Liver (tissue), 9 donors: ENCODE data around the gene LIPC. TPM values are rescaled to one million over a fixed set of nuclear protein-coding genes. Genes with fewer than 3 reads are reported as not detected.
A peak's percentile ranks its signal among the peaks of the same experiment; 100 is the strongest.

Experiments used
- DNase-seq: peaks from one replicate; pipeline ENCODE4 v3.0.0-alpha.2; 2017; ENCODE audit warnings: low spot score
- H3K27ac ChIP-seq, 2 donors: one replicate each; pipeline ENCODE4 v1.7.0; 2013; ENCODE audit warnings: inconsistent platforms in 2 of 2, low read length in 2 of 2, control low read depth in 1 of 2, low read depth in 1 of 2, mild to moderate bottlenecking in 1 of 2
- H3K27me3 ChIP-seq, 4 donors: one replicate each; pipeline versions ENCODE4 v1.6.1 to v1.7.0; 2013; ENCODE audit warnings: low read length in 3 of 4, inconsistent platforms in 1 of 4, mild to moderate bottlenecking in 1 of 4, moderate library complexity in 1 of 4; ENCODE audit not compliant: control insufficient read depth in 4 of 4, insufficient read depth in 4 of 4
- H3K36me3 ChIP-seq, 4 donors: one replicate each; pipeline versions ENCODE4 v1.6.1 to v1.7.0; 2013; ENCODE audit warnings: low read length in 3 of 4, mild to moderate bottlenecking in 3 of 4, low read depth in 1 of 4, moderate library complexity in 1 of 4; ENCODE audit not compliant: control insufficient read depth in 4 of 4, insufficient read depth in 3 of 4
- H3K4me1 ChIP-seq, 4 donors: one replicate each; pipeline versions ENCODE4 v1.6.1 to v1.7.0; 2013; ENCODE audit warnings: low read length in 3 of 4, mild to moderate bottlenecking in 3 of 4, moderate library complexity in 1 of 4; ENCODE audit not compliant: control insufficient read depth in 4 of 4, insufficient read depth in 4 of 4
- H3K4me3 ChIP-seq, 3 donors: one replicate each; pipeline versions ENCODE4 v1.6.1 to v1.7.0; 2013; ENCODE audit warnings: low read length in 3 of 3, control low read depth in 1 of 3, low read depth in 1 of 3, mild to moderate bottlenecking in 1 of 3
- H3K9ac ChIP-seq, 2 donors: one replicate each; pipeline ENCODE4 v1.7.0; 2013; ENCODE audit warnings: low read length in 2 of 2, mild to moderate bottlenecking in 2 of 2, moderate library complexity in 2 of 2, control low read depth in 1 of 2, low read depth in 1 of 2
- H3K9me3 ChIP-seq, 4 donors: one replicate each; pipeline versions ENCODE4 v1.6.1 to v1.7.0; 2013; ENCODE audit warnings: low read length in 3 of 4; ENCODE audit not compliant: control insufficient read depth in 4 of 4
- ATF3 ChIP-seq: IDR thresholded peaks from 2 replicates; pipeline ENCODE4 v1.6.1; 2016; ENCODE audit warnings: antibody characterized with exemption
- CTCF ChIP-seq: fragments of 150-350 bp; IDR thresholded peaks from 2 replicates; pipeline ENCODE4 v1.5.1; 2017; ENCODE audit warnings: improper control_type of control experiment, low read depth, low read length; ENCODE audit not compliant: missing input control
- FOXA1 ChIP-seq: IDR thresholded peaks from 2 replicates; pipeline ENCODE4 v1.6.1; 2016; ENCODE audit warnings: antibody characterized with exemption
- FOXA2 ChIP-seq: IDR thresholded peaks from 2 replicates; pipeline ENCODE4 v1.6.1; 2016; ENCODE audit warnings: antibody characterized with exemption
- GABPA ChIP-seq, 2 donors: IDR thresholded peaks in 1 of 2; conservative IDR thresholded peaks in 1 of 2; 2 replicates each; pipeline ENCODE4 v1.6.1; 2016; ENCODE audit warnings: antibody characterized with exemption in 2 of 2, mild to moderate bottlenecking in 1 of 2, moderate library complexity in 1 of 2
- HNF4A ChIP-seq, 2 donors: conservative IDR thresholded peaks; 2 replicates each; pipeline ENCODE4 v1.6.1; 2016; ENCODE audit warnings: antibody characterized with exemption in 2 of 2, mild to moderate bottlenecking in 2 of 2
- HNF4G ChIP-seq: IDR thresholded peaks from 2 replicates; pipeline ENCODE4 v1.6.1; 2016; ENCODE audit warnings: antibody characterized with exemption
- JUND ChIP-seq, 2 donors: IDR thresholded peaks; 2 replicates each; pipeline ENCODE4 v1.6.1; 2016; ENCODE audit warnings: antibody characterized with exemption in 2 of 2
- MAX ChIP-seq: IDR thresholded peaks from 2 replicates; pipeline ENCODE4 v1.6.1; 2016; ENCODE audit warnings: antibody characterized with exemption
- NR2F2 ChIP-seq: IDR thresholded peaks from 2 replicates; pipeline ENCODE4 v1.6.1; 2016; ENCODE audit warnings: antibody characterized with exemption
- RAD21 ChIP-seq, 2 donors: IDR thresholded peaks; 2 replicates each; pipeline ENCODE4 v1.6.1; 2016; ENCODE audit warnings: antibody characterized with exemption in 2 of 2, mild to moderate bottlenecking in 2 of 2
- RXRA ChIP-seq, 2 donors: IDR thresholded peaks; 2 replicates each; pipeline ENCODE4 v1.6.1; 2017 to 2018; ENCODE audit warnings: antibody characterized with exemption in 2 of 2, mild to moderate bottlenecking in 1 of 2
- SP1 ChIP-seq: IDR thresholded peaks from 2 replicates; pipeline ENCODE4 v1.6.1; 2018; ENCODE audit warnings: antibody characterized with exemption, mild to moderate bottlenecking
- TAF1 ChIP-seq: conservative IDR thresholded peaks from 2 replicates; pipeline ENCODE4 v1.6.1; 2016; ENCODE audit warnings: antibody characterized with exemption, mild to moderate bottlenecking
- ZBTB33 ChIP-seq: IDR thresholded peaks from 2 replicates; pipeline ENCODE4 v1.6.1; 2016; ENCODE audit warnings: antibody characterized with exemption
- WGBS: extraction: QIAGEN DNeasy Blood & Tissue Kit; methylation state at CpG from one replicate; pipeline ENCODE4 v1.1.7; 2013; 5-methylcytosine and 5-hydroxymethylcytosine counted together
- polyA plus RNA-seq, 2 donors: library from polyadenylated mRNA; stranded (reverse) in 1 of 2; unstranded in 1 of 2; fragments of 200-250 nt in 1 of 2; fragments of >200 nt in 1 of 2; fragmentation: Nextera tagmentation in 1 of 2; extraction: Ambion mirVana in 1 of 2; gene quantifications; one replicate each; pipeline versions ENCODE4 v1.2.1 to v1.2.3, GENCODE V29; 2013 to 2015
- total RNA-seq, 2 donors: library from RNA; depleted of rRNA; stranded (reverse); fragments of >200 nt; gene quantifications; one replicate each; pipeline ENCODE4 v1.2.3, GENCODE V29; 2014
- donor health status: healthy.
- donor health status: healthy.
- donor health status: healthy.
- donor health status: healthy.
- donor health status: healthy.

The LIPC gene
- total and polyA plus RNA-seq, 4 donors: 60.1 to 268 (median 131) TPM

GRCh38 chr15:58444658-58445332 is 13.0 kb downstream of the LIPC start:
- DNase-seq: no peak
- Histone ChIP-seq H3K4me1 (peaks cover 22 to 64% (median 46%) of the 10 kb centered on the region in 4 donors), H3K9me3 (no peaks in the 10 kb centered on the region), H3K4me3 (no peak overlapping the region), H3K36me3 (no peaks in the 10 kb centered on the region), H3K9ac (peak overlapping the region; percentile 32 to 37), H3K27ac (peak overlapping the region; percentile 80 to 93), H3K27me3 (no peaks in the 10 kb centered on the region)
- 43% methylated on average over 11 of the region's 11 CpGs for WGBS
- TF ChIP-seq FOXA2: no peak
- TF ChIP-seq FOXA1: no peak
- peak; percentile 30 to 53 for TF ChIP-seq HNF4A (conservative IDR thresholded peaks at IDR 0.05)
- peak; percentile 54 for TF ChIP-seq SP1
- peak; percentile 10 for TF ChIP-seq NR2F2
- TF ChIP-seq RAD21 (IDR thresholded peaks at IDR 0.05): peak in 1 of 2 donors; percentile 39
- peak in 1 of 2 donors; percentile 83 for TF ChIP-seq RXRA (IDR thresholded peaks at IDR 0.05)

GRCh38 chr15:58445865-58446264 is 14.1 kb downstream of the LIPC start:
- Histone ChIP-seq H3K36me3 (no peaks in the 10 kb centered on the region), H3K9ac (no peak overlapping the region), H3K4me3 (no peak overlapping the region), H3K9me3 (no peaks in the 10 kb centered on the region), H3K4me1 (peaks cover 17 to 54% (median 38%) of the 10 kb centered on the region in 4 donors), H3K27ac (no peak overlapping the region), H3K27me3 (no peaks in the 10 kb centered on the region)
- no peak for TF ChIP-seq FOXA1
- TF ChIP-seq RXRA (IDR thresholded peaks at IDR 0.05): no peak
- TF ChIP-seq JUND (IDR thresholded peaks at IDR 0.05): no peak
- no peak for TF ChIP-seq SP1
- TF ChIP-seq NR2F2: no peak
- TF ChIP-seq ZBTB33: no peak
- no peak for TF ChIP-seq MAX
- TF ChIP-seq ATF3: no peak
- TF ChIP-seq HNF4G: no peak
- TF ChIP-seq CTCF: no peak
- no peak for TF ChIP-seq HNF4A (conservative IDR thresholded peaks at IDR 0.05)
- no peak for TF ChIP-seq TAF1
- 93% methylated on average over 6 of the region's 6 CpGs for WGBS
- no peak for DNase-seq

- H3K4me3 ChIP-seq: no peak overlapping the region
- no peak for TF ChIP-seq ATF3
- TF ChIP-seq HNF4G: no peak
- no peak for TF ChIP-seq RXRA (IDR thresholded peaks at IDR 0.05)
- no peak for TF ChIP-seq GABPA (IDR thresholded peaks at IDR 0.05 in 1 of 2, conservative IDR thresholded peaks at IDR 0.05 in 1 of 2)
- no peak for TF ChIP-seq HNF4A (conservative IDR thresholded peaks at IDR 0.05)
- TF ChIP-seq FOXA2: no peak
- TF ChIP-seq CTCF: no peak
- no peak for TF ChIP-seq JUND (IDR thresholded peaks at IDR 0.05)
- no peak for DNase-seq
- H3K27me3 ChIP-seq: no peaks in the 10 kb centered on the region
- H3K9ac ChIP-seq: no peak overlapping the region
- H3K27ac ChIP-seq: no peak overlapping the region
- peaks cover 13 to 48% (median 31%) of the 10 kb centered on the region in 4 donors for H3K4me1 ChIP-seq
- H3K9me3 ChIP-seq: no peaks in the 10 kb centered on the region
- 98% methylated on average over 5 of the region's 5 CpGs for WGBS
- H3K36me3 ChIP-seq: peaks cover 0 to under 1% (median 0%) of the 10 kb centered on the region in 4 donors
Observed at GRCh38 chr15:58446521-58446920, 14.7 kb downstream of the LIPC start.
